ENCODE measurements around the gene CA4. TPM values are rescaled to one million over a fixed set of nuclear protein-coding genes. Genes with fewer than 3 reads are reported as not detected.

The CA4 gene
- total and polyA plus RNA-seq, 9 of the 15 experiments (the other 6 are each of a cell fraction or from before 2014, with no cell fraction given) = 0.13 TPM; not detected in 7

DNA sequence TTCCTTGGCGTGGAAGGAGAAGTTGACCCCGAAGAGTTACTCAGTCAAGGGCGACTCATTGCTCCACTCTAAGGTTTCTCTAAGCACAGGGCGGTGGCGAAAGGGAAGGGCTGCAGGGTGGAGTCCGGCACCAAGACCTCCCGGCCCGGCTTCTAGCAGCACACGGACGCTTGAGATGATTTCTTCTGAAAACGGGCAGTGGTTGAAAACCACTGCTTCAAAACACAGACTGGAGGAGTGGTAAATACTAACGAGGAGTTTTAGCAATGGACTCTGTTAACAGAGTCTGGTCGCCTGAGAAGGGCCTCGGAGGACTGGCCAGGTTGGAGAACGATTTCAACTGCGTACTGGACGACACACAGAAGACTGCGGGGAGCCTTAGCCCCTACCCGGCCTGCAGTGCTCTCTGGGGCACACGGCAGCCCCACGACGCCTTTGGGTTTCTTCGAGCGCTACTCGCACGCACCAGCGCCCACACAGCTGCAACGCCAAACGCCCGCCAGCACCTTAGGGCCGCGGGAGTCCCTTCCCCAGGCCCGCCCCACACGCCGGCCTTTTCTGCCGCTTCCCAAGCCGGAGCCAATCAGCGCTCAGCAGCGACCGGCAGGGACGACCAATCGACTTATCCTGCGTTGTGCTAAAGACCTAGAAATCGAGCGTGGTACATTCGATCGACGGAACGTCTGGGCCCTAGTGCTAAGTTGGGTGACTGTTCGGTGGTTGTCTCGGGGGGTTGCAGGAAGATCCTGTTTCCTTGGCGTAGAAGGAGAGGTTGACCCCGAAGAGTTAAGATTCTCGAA, 14.4 kb upstream of the CA4 start (continued):
- no peak for TF ChIP-seq ZNF449 (CRISPR knock-in tag; IDR thresholded peaks at IDR 0.05)
- 0 out of 2 replicates have a peak, but pooled peaks have one; percentile 41 for TF ChIP-seq ZNF780A (CRISPR knock-in tag; IDR thresholded peaks at IDR 0.05)
- no peak for TF ChIP-seq ZBTB26 (CRISPR knock-in tag; IDR thresholded peaks at IDR 0.05)
- TF ChIP-seq SP1 (CRISPR knock-in tag; IDR thresholded peaks at IDR 0.05) = peak; percentile 90
- no peak for TF ChIP-seq SETDB1 (IDR thresholded peaks at IDR 0.05; ENCODE audit: low read length)
- peak; percentile 75 for TF ChIP-seq POLR2A (conservative IDR thresholded peaks at IDR 0.05)
- peak in 1 of 3 experiments; percentile 53; a peak in 2 of 6 replicates for TF ChIP-seq ZBTB11 (CRISPR knock-in tag; IDR thresholded peaks at IDR 0.05)
- TF ChIP-seq, protein P1, sequence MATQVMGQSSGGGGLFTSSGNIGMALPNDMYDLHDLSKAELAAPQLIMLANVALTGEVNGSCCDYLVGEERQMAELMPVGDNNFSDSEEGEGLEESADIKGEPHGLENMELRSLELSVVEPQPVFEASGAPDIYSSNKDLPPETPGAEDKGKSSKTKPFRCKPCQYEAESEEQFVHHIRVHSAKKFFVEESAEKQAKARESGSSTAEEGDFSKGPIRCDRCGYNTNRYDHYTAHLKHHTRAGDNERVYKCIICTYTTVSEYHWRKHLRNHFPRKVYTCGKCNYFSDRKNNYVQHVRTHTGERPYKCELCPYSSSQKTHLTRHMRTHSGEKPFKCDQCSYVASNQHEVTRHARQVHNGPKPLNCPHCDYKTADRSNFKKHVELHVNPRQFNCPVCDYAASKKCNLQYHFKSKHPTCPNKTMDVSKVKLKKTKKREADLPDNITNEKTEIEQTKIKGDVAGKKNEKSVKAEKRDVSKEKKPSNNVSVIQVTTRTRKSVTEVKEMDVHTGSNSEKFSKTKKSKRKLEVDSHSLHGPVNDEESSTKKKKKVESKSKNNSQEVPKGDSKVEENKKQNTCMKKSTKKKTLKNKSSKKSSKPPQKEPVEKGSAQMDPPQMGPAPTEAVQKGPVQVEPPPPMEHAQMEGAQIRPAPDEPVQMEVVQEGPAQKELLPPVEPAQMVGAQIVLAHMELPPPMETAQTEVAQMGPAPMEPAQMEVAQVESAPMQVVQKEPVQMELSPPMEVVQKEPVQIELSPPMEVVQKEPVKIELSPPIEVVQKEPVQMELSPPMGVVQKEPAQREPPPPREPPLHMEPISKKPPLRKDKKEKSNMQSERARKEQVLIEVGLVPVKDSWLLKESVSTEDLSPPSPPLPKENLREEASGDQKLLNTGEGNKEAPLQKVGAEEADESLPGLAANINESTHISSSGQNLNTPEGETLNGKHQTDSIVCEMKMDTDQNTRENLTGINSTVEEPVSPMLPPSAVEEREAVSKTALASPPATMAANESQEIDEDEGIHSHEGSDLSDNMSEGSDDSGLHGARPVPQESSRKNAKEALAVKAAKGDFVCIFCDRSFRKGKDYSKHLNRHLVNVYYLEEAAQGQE (IDR thresholded peaks at IDR 0.05; ENCODE audit: borderline replicate concordance) = peak; percentile 99
- TF ChIP-seq, protein P1 (CRISPR knock-in tag; IDR thresholded peaks at IDR 0.05; ENCODE audit: low read depth) = no peak; the same call in 1 of the 2 replicates
- TF ChIP-seq DDX20 (tag; IDR thresholded peaks at IDR 0.05; ENCODE audit: low read depth) = no peak
- no peak for TF ChIP-seq NFE2L1 (tag; IDR thresholded peaks at IDR 0.05; ENCODE audit: borderline replicate concordance, low read depth)
- TF ChIP-seq ZNF384 (IDR thresholded peaks at IDR 0.05; ENCODE audit: low read depth, low read length) = 0 out of 2 replicates have a peak, but pooled peaks have one; percentile 31
